GM21515 (cell line): ENCODE data around the gene CIDEB.
A peak's percentile ranks its signal among the peaks of the same experiment; 100 is the strongest.

Experiments used
- ATAC-seq: cut with Tn5 transposase; IDR thresholded peaks from one replicate; pipeline ENCODE4 v1.9.1; 2021; ENCODE audit not compliant: unreplicated experiment

Gene CIDEB

GRCh38 chr14:24312736-24313507 is 5.1 kb upstream of the CIDEB start:
- no peak for ATAC-seq

GRCh38 chr14:24311837-24312615 is 4.2 kb upstream of the CIDEB start:
- no peak for ATAC-seq

GRCh38 chr14:24310646-24311604 is 3.1 kb upstream of the CIDEB start, which contains the start of gene LTB4R:
Gene LTB4R (plus strand): TSS chr14:24311502. CDS start chr14:24315652, 4,150 bp downstream.
- ATAC-seq = peak; percentile 60

- ATAC-seq = no peak
Observed at GRCh38 chr14:24310265-24310645, 2.5 kb upstream of the CIDEB start.

DNA sequence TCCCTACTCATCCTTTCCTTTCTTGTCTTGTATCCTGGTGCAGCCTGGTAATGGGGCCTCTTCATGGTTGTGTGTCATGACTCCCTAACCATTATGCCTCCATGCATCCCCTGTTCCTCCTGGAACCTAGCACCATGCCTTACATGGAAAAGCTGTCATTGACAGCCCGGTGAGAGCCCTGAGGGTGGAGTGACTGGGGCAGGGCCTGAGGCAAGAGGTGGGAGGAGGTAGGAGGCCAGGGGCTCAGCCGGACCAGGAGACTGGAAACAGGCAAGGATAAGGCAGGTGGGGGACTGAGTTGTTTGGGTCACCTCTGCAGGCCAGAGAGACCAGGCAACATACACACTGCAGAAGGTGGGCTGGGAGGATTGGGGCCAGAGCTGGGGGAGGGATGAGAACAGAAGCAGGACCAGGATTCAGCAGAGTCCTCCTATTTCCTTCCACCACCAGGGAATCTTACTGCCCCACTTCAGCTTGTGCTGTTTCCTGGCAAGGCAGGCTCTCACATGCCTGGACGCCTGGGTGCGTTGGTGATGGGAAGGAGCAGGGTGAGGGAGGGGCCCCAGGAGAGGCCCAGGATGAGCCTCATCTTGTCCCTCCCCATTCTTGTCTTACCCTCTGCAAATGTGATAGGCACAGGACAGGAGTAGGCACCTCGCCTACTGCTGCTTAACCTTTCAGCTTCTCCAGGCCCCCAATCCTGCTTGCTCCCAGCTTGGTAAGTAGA is 1.9 kb upstream of the CIDEB start, which contains the start of gene LTB4R2:
Gene LTB4R2 (plus strand): TSS at position 603 of the 727 bp plus-strand sequence. CDS start 525 bp downstream, outside the sequence.
- no peak for ATAC-seq

DNA sequence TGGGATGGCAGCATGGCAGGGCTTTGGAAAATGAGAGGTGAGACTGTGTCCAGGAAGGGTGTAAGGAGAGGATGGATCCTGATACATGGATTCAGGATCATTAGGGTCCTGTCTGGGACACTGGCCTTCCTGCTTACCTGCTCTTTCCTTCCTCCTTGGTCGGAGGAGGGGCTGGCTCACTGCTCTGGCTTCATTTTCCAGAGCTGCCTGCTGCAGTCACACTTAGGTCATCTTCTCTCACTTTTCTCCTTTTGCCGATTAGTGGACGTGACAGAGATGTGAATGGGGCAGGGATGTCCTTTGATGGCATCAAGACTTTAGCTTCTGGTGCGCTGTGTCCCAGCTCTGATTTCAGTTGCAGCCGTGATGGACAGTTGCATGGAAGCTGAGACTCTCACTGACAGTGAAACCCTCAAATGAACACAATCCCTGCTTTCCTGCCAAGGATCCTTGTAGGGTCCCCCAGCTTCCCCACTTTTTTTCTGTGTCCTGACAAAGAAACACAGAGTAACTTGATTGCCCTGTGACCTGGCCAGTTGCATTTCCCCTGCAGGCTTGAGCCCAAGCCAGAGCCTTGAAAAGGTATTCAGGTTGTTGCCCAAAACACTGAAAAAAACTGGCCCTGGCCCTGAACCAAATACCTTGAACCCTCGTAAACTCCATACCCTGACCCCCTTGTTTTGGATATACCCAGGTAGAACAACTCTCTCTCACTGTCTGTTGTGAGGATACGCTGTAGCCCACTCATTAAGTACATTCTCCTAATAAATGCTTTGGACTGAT is 756 bp upstream of the CIDEB start:
- no peak for ATAC-seq

- no peak for ATAC-seq
Observed at GRCh38 chr14:24307156-24307574, 612 bp downstream of the CIDEB start.

- ATAC-seq = no peak
Observed at GRCh38 chr14:24304019-24304387, 3.8 kb downstream of the CIDEB start.

GRCh38 chr14:24300326-24300980 is 7.3 kb downstream of the CIDEB start:
- no peak for ATAC-seq

GRCh38 chr14:24299255-24300191 is 8.3 kb downstream of the CIDEB start, which contains the start of the genes DHRS1 and NOP9:
Gene DHRS1 (minus strand): TSS chr14:24299780. CDS start chr14:24299106, 674 bp downstream.
Gene NOP9 (plus strand): TSS chr14:24299850. CDS start chr14:24299955, 105 bp downstream.
- ATAC-seq = peak; percentile 67

DNA sequence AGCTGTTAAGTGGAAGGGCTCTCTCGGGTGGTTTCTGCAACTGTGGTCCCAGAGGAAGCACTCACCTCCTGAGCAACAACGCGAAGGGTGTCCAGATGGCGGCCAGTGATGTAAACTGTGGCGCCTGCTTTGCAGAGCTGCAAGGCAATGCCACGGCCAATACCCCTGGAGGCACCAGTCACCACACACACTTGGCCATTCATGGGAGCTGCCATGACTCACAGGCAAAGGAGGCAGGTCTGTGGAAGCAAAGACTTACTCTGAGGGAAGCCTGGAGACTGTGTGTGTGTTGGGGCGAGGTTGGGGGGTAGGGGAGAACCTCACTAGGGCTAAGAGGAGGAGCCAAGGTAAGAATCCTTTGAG is 8.9 kb downstream of the CIDEB start:
- peak; percentile 3 for ATAC-seq

GRCh38 chr14:24297190-24297964 is 10.4 kb downstream of the CIDEB start:
- no peak for ATAC-seq

DNA sequence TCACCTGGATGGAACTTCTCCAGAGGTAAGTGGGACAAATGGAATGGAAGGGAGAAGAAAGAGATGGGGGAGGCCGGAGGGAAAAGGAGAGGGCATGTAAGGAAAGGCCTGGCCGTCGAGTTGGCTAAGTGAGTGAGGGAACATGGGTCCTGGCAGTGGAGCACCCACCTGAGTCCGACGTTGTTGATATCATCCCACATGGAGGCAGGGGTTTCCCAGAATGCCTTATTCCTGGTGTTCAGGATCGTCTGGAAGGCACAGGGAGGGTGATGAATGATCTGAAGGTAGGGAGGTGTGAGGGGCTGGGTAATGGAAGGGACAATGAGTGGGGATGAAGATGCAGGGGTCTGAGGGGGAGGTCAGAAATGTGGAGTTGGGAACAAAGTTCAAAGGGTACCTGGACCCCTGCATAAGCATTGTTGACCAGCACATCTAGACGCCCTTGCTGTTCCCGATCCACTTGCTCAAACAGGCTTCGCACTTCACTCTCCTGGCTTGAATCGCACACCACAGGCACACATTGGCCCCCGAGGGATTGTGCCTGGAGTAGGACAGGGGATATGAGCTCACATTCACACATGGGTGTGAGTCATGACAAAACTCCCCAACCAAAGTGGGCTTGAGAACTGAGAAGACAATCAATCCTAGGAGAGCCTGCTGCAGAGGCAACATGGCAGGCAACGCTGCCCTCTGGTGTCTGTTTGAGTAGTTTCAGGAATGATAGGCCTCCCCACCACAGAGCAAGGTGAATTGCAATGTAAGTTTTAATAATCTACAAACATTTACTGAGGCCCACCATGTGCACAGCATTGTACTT is 11.2 kb downstream of the CIDEB start:
- ATAC-seq = no peak

DNA sequence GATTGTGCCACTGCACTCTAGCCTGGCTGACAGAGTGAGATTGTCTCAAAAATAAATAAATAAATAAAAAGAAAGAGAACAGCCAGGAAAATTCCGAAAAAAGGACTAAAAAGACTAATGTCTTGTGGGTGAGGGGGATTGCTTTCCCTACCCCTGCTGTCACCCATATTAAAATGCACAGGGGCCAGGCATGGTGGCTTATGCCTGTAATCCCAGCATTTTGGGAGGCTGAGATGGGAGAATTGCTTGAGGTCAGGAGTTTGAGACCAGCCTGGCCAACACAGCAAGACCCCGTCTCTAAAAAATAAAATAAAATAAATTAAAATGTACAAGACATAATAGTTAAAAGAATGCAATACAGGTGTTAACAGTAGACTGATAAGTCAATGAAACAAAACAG is 14.3 kb downstream of the CIDEB start:
- ATAC-seq = no peak

- no peak for ATAC-seq
Observed at GRCh38 chr14:24292118-24292807, 15.5 kb downstream of the CIDEB start.
